ENCODE data around the gene TLR10.
A peak's percentile ranks its signal among the peaks of the same experiment; 100 is the strongest.
"Not testable (repeated sequence)": the region's sequence is repeated elsewhere in the genome, so short reads cannot be mapped to it uniquely, and the experiment has no call there.

The TLR10 gene

GRCh38 chr4:38782452-38783108, at the start of gene TLR10:
Gene TLR10 (minus strand): TSS chr4:38782990. CDS start chr4:38775590, 7,400 bp downstream.
- DNase-seq, result peak; percentile 61

- DNase-seq, result no peak
Observed at GRCh38 chr4:38832206-38832605, 49.4 kb upstream of the TLR10 start.

GRCh38 chr4:38831653-38832052, 48.9 kb upstream of the TLR10 start:
- DNase-seq, result no peak

- DNase-seq, result no peak
Observed at GRCh38 chr4:38829237-38829636, 46.4 kb upstream of the TLR10 start.

GRCh38 chr4:38823766-38824165, 41.0 kb upstream of the TLR10 start:
- DNase-seq, result no peak

GRCh38 chr4:38822748-38823303, 40.0 kb upstream of the TLR10 start:
- DNase-seq, result no peak

- DNase-seq, result no peak
Observed at GRCh38 chr4:38821739-38822138, 38.9 kb upstream of the TLR10 start.

- DNase-seq, result no peak
Observed at GRCh38 chr4:38820329-38821061, 37.7 kb upstream of the TLR10 start.

GRCh38 chr4:38819569-38819968, 36.8 kb upstream of the TLR10 start:
- peak; percentile 36 for DNase-seq

- DNase-seq, result no peak
Observed at GRCh38 chr4:38818441-38818976, 35.7 kb upstream of the TLR10 start.

- no peak for DNase-seq
Observed at GRCh38 chr4:38815885-38816782, 33.3 kb upstream of the TLR10 start.

GRCh38 chr4:38814386-38814785, 31.6 kb upstream of the TLR10 start:
- DNase-seq, result no peak

GRCh38 chr4:38811297-38811696, 28.5 kb upstream of the TLR10 start:
- DNase-seq, result no peak

GRCh38 chr4:38807462-38807861, 24.7 kb upstream of the TLR10 start:
- DNase-seq, result not testable (repeated sequence)

- DNase-seq, result not testable (repeated sequence)
Observed at GRCh38 chr4:38806251-38806650, 23.5 kb upstream of the TLR10 start.

- peak; percentile 53 for DNase-seq
Observed at GRCh38 chr4:38805530-38806145, 22.8 kb upstream of the TLR10 start.

- DNase-seq, result peak; percentile 71
Observed at GRCh38 chr4:38804654-38805295, 22.0 kb upstream of the TLR10 start, which contains the start of gene TLR1. Gene TLR1 (minus strand): TSS chr4:38804791. CDS start chr4:38798831, 5,960 bp downstream.

GRCh38 chr4:38803833-38804653, 21.3 kb upstream of the TLR10 start:
- peak; percentile 86 for DNase-seq

- no peak for DNase-seq
Observed at GRCh38 chr4:38802561-38803355, 20.0 kb upstream of the TLR10 start.

- DNase-seq, result no peak
Observed at GRCh38 chr4:38800961-38801450, 18.2 kb upstream of the TLR10 start.
